GM18907 (cell line): ENCODE data around the gene KHSRP.

ENCODE experiments used
- ATAC-seq: cut with Tn5 transposase; IDR thresholded peaks from one replicate; pipeline ENCODE4 v1.9.1; 2021; ENCODE audit warnings: mild to moderate bottlenecking, moderate library complexity; ENCODE audit not compliant: unreplicated experiment

The KHSRP gene, protein sequence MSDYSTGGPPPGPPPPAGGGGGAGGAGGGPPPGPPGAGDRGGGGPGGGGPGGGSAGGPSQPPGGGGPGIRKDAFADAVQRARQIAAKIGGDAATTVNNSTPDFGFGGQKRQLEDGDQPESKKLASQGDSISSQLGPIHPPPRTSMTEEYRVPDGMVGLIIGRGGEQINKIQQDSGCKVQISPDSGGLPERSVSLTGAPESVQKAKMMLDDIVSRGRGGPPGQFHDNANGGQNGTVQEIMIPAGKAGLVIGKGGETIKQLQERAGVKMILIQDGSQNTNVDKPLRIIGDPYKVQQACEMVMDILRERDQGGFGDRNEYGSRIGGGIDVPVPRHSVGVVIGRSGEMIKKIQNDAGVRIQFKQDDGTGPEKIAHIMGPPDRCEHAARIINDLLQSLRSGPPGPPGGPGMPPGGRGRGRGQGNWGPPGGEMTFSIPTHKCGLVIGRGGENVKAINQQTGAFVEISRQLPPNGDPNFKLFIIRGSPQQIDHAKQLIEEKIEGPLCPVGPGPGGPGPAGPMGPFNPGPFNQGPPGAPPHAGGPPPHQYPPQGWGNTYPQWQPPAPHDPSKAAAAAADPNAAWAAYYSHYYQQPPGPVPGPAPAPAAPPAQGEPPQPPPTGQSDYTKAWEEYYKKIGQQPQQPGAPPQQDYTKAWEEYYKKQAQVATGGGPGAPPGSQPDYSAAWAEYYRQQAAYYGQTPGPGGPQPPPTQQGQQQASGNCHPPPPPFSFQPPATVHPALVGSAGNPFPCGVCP

DNA sequence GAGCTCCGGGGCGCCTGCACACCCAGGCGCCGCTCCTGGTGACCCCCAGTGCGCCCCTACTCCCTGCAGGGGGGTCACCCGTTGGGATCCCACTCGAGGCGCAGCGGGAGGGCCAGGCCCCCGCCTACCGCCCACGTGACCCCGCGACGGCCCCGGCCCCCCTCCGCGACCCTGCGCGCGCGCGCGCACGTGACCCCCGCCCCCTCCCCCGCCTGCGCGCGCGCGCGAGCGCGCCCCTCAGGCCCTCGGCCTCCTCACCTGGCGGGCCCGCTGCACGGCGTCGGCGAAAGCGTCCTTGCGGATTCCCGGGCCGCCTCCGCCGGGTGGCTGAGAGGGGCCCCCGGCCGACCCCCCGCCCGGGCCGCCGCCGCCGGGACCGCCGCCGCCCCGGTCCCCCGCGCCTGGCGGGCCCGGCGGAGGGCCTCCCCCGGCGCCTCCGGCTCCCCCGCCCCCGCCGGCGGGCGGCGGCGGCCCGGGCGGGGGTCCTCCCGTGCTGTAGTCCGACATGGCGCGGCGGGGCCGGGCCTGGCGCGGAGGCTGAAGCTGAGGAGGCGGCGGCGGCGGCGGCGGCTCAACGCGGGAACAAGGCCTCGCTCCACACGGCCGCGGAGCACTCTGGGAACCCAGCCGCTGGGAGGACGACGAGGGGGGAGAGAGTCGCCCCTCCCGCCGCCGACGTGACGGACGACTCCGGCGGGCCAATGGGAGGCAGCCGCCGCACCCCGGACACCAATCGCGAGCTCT lies at the start of gene KHSRP:
TSS of gene KHSRP (minus strand) at position 617 of the 744 bp plus-strand sequence. CDS start at position 507, 110 bp downstream.
- no peak for ATAC-seq

DNA sequence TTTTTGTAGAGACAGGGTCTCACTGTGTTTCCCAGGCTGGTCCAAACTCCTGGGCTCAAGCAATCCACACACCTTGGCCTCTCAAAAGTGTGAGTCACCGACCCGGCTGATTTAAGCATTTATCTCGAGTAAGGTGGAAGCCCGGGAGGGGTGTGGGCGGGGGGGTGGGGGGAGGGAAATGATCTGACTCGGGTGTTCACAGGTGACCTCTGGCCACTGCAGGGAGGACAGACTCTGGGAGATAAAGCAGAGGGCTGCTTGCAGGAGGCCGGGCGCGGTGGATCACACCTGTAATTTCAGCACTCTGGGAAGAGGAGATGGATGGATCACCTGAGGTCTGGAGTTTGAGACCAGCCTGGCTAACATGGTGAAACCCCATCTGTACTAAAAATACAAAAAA lies 49.0 kb upstream of the KHSRP start:
- ATAC-seq: no peak

DNA sequence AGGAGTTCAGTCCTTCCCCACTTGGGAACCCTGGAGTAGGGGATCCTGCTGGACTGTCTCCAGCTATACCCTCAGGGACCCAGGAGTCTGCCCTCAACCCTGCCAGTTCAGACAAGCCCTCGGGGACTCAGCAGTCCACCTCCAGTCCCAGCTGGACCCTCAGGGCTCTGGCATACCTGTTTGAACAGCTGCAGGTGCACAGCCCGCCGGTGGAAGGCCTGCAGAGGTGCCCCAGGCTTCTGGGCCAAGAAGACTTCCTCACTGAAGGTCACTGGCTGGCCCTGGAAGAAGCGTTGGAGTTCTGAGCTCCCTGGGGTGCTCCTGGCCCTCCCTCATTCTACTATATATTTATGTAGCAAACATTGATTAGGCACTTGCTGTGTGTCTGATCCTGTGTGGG lies 48.1 kb upstream of the KHSRP start:
- ATAC-seq: no peak

DNA sequence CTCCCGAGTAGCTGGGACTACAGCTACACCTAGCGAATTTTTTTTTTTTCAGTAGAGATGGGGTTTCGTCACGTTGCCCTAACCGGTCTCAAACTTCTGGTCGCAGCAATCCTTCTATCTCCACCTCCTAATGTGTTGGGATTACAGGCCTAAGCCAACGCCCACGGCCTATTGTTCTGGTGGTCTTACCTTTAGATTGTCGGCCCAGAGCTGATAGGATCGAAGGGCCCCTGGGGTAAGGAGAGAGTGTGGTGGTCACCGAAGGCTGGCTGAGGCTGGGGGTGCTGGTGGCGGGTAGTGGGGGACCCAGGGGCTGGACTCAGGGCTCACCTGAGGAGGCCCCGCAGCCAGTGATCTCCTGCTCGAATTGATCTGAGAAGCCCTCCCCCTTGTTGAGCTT lies 46.5 kb upstream of the KHSRP start:
- no peak for ATAC-seq

DNA sequence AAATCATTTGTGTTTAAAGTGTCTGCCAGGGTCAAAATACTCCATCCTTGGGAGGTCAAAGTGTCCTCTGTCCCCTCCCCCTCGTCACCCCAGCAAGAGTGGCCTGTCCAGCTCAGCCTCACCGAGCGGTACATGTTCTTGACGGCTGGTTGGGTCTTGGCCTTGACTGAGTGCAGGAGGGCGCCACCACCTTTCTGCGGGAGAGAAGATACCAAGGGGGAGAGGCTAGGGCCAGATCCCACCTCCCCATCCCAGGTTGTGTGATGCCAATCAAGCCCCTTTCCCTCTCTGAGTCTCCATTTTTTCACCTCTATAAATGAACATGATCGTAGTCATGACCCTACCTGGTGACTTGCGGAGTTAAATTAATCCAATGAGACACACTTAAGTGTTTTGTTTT lies 45.6 kb upstream of the KHSRP start:
- no peak for ATAC-seq

DNA sequence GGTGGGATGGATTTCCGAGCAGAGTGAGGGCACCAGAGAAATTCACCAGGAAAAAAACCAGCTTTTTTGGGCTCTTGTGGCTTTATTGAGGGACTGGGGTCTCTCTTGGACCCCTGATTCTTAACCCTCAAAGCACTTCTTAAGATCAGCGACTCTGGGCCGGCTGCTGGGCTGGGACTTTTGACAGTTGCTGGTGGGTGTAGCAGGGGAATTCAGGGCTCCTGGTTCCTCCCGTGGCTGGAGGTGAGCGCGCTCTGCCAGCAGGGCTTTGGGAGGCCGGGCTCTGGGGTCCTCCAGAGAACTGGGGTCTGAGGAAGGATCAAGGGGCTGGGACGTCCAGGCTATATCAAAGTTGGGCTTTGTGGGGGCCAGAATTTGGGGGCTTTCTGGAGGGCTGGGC lies 42.8 kb upstream of the KHSRP start:
- no peak for ATAC-seq

DNA sequence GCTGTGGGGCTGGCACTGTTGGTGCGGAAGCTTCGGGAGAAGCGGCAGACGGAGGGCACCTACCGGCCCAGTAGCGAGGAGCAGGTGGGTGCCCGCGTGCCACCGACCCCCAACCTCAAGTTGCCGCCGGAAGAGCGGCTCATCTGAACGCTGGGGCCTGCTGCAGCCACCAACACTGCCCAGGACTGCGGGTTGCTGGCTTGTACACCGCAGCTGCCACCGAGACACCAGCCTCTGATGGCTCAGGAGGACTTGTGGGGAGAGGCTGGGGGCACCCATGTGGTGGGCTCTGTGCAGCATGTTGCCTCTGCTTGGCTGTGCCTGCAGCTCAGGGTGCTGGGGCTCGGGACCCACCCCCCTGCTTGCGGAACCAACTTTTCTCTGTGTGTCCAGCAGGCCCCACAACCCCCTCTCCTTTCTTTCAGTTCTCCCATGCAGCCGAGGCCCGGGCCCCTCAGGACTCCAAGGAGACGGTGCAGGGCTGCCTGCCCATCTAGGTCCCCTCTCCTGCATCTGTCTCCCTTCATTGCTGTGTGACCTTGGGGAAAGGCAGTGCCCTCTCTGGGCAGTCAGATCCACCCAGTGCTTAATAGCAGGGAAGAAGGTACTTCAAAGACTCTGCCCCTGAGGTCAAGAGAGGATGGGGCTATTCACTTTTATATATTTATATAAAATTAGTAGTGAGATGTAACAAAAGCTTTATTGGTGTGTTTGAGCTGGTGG lies 42.1 kb upstream of the KHSRP start:
- ATAC-seq: no peak

DNA sequence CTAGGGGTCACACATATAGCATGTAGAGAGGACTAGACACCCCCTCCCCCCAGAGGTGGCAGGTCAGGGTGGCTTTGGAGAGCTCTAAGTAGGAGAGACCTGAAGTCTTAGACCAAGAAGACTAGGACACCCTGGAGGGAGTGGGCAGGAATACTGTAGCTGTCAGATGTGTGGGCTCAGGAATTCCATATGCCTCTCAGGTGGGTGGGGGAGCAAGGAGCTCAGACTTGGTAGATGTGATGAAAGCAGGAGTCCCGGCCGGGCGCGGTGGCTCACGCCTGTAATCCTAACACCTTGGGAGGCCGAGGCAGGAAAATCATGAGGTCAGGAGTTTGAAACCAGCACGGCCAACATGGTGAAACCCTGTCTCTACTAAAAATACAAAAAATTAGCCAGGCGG lies 41.1 kb upstream of the KHSRP start:
- no peak for ATAC-seq

DNA sequence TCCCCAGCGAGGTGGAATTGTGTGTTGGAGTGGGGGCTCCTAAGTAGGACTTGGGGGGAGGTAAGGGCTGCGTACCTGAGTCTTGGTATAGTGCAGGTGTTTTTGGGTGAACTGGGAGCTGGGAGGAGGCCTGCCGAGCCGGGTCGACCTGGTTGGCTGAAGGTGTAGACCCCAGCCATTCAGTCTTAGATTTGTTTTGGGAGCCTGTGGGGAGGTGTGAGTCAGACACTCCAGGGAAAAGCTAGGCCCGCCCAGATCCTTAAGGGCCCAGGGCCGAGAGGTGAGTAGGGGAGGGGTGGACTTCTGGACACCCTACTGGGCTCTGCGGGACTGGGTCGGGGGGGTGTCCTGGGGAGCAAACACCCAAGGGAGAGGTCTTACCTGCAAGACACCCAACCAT lies 40.4 kb upstream of the KHSRP start:
- no peak for ATAC-seq

DNA sequence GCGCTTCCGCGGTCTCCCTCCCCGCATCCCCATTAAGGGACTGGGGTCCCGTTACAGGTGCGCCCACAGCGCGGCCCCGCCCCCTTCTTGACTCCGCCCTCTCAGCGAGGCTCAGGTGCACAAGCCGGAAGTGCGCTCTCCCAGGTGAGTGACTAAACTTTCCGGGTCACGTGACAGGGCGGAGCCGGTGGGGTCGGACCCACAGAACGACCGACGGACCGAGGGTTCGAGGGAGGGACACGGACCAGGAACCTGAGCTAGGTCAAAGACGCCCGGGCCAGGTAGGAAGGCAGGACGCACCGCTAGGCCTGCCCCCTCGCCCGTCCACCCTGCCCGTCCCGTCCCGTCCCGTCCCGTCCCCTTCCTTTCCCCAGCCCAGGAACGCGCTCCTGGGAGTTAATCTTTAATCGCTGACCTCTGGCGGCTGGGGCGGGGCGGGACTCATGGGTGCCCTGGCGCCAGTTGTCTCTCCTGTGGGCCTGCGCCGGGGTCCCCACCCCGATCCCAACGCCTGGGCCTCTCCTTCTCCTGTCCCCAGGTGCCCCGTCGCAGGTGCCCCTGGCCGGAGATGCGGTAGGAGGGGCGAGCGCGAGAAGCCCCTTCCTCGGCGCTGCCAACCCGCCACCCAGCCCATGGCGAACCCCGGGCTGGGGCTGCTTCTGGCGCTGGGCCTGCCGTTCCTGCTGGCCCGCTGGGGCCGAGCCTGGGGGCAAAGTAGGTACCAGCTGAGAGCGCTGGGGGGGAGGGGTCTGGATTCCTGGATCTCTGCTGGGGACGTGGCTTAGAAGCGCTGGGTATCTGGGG lies 39.7 kb upstream of the KHSRP start, which contains the start of gene CRB3:
TSS of gene CRB3 (plus strand) at position 202 of the 804 bp plus-strand sequence. CDS start at position 633, 431 bp downstream.
- ATAC-seq: no peak

DNA sequence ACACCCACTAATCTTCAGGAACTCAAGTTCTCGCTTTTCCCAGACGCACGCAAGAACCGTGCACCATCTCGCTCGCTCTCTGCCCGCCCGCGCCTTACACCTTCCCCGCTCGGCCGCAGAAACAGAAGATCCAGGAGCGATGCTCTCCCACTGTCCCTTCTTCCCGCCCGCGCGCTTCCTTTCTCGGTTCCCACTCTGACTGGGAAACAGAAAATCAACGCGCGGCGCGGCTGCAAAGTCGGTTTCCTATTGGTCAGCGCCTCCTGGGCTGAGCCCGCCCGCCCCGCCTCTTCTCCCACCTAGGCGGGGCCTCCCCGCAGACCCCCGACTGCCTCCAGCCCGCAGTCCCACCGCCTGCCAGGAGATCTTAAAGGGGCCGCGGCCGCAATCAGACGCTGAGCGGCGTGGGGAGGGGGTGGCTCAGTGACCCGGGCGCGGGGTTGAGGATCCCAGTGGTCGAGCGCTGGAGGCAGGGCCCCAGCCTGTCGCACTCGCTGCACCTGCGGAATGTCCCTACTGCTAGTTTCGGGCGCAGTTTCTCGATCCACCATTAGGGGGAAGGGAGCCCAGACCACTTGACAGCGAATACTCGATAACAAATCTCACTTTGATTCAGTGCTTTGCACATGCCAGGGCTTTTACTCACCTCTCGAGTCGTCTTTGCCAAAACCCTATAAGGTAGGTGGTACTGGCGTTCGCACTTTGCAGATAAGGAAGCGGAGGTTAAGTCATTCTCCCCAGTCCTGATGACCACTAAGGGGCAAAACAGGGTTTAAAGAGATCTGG lies 35.7 kb upstream of the KHSRP start:
- ATAC-seq: peak; percentile 78

DNA sequence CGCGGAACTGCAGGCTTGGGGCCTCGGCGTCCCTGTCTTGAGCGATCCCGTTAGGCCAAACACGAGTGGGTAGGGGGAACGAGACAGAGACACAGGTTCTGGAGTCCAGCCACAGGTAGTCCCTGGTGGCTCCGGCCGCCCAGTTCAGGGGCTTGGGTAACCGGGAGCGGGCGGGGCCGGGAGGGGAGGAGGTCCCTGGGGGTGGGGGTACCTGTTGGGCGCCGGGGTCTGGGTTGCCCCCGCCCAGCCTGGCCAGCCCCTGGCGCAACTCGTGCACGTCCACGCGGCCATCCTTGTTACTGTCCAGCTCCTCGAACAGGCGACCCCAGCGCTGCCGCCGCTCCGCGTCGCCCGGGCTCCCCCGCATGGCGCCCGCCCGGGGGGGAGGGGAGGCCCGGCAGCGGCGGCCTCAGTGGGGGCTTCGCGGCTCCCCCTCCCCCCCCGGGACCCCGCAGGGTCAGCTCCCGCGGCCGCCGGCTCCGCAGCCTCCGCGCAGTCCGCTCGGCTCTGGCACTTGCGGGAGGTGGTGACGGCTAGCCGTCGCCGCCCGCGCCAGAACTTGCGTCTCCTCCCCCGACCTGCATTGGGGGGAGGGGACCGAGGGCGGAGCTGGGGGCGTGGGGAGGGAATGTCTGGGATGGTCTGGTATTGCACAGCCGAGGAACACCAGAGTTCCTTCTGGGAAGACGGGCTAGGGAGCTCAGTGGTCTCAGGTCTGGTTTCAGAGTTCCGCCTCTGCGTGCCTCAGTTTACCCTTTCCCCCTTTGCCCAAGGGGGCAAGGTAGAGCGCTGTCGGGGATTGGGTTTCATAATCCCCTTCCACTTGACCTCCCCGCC lies 34.9 kb upstream of the KHSRP start, which contains the start of gene SLC25A23:
TSS of gene SLC25A23 (minus strand) at position 531 of the 837 bp plus-strand sequence. CDS start at position 367, 164 bp downstream.
- ATAC-seq: peak; percentile 38

DNA sequence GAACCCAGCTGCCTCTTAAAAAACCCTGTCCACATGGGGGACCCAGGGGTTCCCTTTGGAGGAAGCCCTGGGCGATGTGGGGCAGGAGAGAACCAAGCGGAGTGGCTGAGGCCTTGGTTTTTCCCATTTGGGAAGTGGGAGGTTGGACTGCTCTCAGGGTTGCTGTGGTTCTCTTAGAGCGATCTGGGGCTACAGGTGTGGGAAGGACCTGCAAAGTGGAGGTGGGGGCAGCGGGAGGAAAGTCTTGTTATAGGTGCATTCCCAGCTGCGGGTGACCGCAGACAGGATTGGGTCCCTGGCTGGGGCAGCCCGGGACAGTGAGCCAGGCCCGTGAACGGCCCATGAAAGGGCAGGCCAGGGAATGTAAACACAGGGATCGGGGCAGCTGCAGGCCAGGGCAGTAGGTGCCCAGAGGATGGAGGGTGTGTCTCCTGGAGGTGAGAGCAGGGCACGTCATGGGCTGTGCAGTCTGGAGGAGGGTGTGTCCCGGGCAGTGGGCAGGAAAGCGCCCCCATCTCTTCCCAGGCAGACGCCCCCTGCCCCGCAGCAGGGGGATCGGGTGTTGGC lies 34.2 kb upstream of the KHSRP start:
- ATAC-seq: no peak

DNA sequence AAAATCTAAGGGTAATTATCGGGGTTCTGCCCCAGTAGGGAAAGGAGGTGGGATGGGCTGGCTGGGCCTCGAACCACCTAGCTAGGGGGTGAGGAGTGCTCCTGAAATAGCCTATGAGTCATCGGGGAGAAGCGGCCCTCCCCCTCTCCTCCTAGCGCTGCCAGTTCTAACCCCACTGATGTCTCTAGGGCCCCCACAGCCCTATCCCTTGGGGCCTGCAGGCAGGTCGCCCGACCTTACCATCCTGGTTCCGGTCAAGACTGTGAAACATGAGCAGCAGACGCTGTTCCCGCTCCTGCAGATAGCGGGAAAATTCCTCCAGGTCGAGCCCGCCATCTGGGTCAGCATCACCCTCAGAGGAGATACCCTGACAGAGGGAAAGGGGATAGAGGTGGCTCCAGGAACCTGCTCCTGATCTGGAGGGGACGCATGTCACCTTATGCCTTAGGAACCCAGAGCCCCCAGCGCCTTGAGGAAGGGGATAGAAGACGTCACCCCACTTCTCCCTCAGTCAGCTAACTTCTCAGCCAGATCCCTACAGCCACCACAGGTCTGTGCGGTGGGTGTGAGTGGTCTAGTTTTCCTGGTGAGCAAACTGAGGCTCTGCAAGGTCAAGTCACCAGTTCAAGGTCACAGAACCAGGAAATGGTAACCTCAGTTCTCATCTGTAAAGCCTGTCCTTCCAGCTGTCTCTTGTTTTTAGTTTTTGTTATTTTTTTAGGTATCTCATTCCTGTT lies 33.5 kb upstream of the KHSRP start:
- ATAC-seq: no peak

DNA sequence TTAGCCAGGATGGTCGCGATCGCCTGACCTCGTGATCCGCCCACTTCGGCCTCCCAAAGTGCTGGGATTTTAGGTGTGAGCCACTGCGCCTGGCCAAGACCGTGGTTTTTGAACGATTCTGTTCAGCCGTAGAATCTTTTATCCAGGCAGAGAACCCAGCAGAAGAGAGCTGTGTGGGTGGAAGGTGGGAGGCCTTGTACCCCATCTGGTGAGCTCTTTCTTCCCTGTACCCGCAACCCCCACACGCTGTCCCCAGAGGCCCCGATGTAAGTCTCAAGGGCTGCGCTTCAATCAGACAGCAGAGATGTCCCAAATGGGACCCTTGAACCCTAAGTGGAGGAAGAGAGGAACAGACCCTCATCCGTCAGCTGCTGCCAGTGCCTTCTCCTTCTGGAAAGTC lies 31.3 kb upstream of the KHSRP start:
- ATAC-seq: no peak

DNA sequence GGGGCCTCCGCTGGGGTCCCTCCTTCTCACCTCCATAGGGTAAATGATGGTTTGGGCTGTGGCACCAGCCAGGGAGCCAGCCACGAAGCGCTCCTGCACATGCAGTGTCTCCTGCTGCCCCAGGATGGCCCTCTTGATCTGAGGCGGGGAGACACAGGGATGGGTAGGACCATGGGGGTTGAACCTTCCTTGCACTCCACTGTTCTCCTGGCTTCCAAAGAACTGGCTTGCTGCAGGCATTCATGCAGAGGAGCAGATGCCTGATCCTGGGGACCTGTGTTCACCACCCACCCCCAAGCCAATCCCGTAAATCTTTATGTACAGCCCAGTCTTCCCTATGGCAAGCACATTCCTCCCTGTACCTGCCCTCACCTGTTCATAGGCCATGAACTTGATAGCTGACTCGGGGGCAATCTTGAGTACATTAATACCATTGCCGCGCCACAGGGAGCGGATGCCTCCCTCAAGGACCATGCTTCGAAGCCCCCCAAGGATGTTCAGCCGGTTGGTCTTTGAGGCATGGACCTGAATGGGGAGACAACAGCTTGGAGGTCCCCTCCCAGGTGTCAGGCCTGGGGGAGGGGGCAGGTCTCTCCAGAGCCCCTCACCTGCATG lies 29.4 kb upstream of the KHSRP start:
- no peak for ATAC-seq

DNA sequence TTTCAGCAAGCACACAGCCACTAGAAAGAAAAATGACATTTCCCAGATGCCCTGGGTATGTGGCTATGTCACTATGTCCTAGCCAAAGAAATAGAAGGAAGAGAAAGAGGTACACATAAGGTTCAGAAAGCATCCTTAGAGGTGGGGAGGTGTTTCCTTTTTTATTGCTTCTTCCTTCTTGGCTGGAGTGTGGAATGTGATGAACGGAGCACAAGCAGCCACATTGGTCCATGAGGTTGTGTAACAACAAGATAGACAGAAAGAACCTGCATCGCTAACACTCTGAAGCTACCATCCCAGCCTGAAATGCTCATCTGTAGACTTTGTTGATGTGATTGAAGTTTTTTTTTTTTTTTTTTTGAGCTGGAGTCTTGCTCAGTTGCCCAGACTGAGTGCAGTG lies 28.3 kb upstream of the KHSRP start:
- no peak for ATAC-seq
